Loucy (cell line): ENCODE results near the gene MAD1L1.

Experiments used
- EZH2phosphoT487 ChIP-seq: fragments of 200-600 bp; IDR thresholded peaks from 2 replicates; pipeline ENCODE4 v1.6.1; 2018; ENCODE audit warnings: antibody characterized with exemption, mild to moderate bottlenecking, moderate library complexity, borderline replicate concordance
- TF ChIP-seq, protein P1 (sequence below): fragments of 200-600 bp; sonication (generic); conservative IDR thresholded peaks from 2 replicates; pipeline ENCODE4 v1.5.1; 2014; ENCODE audit warnings: mild to moderate bottlenecking, antibody characterized with exemption, low read length

DNA sequence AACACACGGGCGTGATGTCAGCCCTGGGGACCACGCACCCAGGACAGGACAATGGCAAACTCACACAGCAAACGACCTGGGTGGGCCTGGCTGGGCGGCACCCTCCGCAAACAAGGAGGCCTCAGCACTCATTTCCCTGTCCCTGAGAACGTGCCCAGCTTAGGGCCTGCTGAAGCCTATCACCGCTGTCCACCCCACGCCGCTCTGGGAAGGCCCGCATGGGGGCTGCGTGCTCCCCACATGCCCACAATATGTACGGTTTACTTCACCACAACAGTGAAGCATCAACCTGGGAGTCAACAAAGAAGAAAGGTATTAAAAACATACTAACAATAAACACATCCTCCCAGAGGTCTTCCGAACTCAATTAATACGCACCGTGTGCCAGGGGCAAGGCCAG is 12.2 kb downstream of the MAD1L1 start:
- TF ChIP-seq, protein P1, sequence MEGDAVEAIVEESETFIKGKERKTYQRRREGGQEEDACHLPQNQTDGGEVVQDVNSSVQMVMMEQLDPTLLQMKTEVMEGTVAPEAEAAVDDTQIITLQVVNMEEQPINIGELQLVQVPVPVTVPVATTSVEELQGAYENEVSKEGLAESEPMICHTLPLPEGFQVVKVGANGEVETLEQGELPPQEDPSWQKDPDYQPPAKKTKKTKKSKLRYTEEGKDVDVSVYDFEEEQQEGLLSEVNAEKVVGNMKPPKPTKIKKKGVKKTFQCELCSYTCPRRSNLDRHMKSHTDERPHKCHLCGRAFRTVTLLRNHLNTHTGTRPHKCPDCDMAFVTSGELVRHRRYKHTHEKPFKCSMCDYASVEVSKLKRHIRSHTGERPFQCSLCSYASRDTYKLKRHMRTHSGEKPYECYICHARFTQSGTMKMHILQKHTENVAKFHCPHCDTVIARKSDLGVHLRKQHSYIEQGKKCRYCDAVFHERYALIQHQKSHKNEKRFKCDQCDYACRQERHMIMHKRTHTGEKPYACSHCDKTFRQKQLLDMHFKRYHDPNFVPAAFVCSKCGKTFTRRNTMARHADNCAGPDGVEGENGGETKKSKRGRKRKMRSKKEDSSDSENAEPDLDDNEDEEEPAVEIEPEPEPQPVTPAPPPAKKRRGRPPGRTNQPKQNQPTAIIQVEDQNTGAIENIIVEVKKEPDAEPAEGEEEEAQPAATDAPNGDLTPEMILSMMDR = no peak
- no peak for TF ChIP-seq EZH2phosphoT487
